Inflammatory macrophage treated with lipopolysaccharide for 1 hour (primary cell): ENCODE data around the gene TAAR1.
"Not testable (repeated sequence)": the region's sequence is repeated elsewhere in the genome, so short reads cannot be mapped to it uniquely, and the experiment has no call there.

Experiments used
- DNase-seq, 2 donors: peaks; one replicate each; pipeline ENCODE4 v3.0.0-alpha.2; 2020 to 2022

The TAAR1 gene

GRCh38 chr6:132659082-132659481 is at the start of gene TAAR1:
TSS of gene TAAR1 (minus strand) at chr6:132659182. CDS start at chr6:132646003, 13,179 bp downstream.
- no peak for DNase-seq

GRCh38 chr6:132708771-132709170 is 49.8 kb upstream of the TAAR1 start:
- no peak for DNase-seq

GRCh38 chr6:132708002-132708401 is 49.0 kb upstream of the TAAR1 start:
- DNase-seq = no peak

GRCh38 chr6:132706756-132707155 is 47.8 kb upstream of the TAAR1 start:
- DNase-seq = not testable (repeated sequence)

- no peak for DNase-seq
These were observed 45.0 kb upstream of the TAAR1 start for GRCh38 chr6:132703936-132704335.

GRCh38 chr6:132698608-132699007 is 39.6 kb upstream of the TAAR1 start:
- DNase-seq = no peak

GRCh38 chr6:132695773-132696172 is 36.8 kb upstream of the TAAR1 start:
- DNase-seq = no peak

GRCh38 chr6:132693478-132693877 is 34.5 kb upstream of the TAAR1 start:
- no peak for DNase-seq

GRCh38 chr6:132690678-132691077 is 31.7 kb upstream of the TAAR1 start:
- DNase-seq = no peak

GRCh38 chr6:132687306-132687705 is 28.3 kb upstream of the TAAR1 start:
- DNase-seq = peak; percentile 74 to 86

- DNase-seq = peak; percentile 55 to 83
These were observed 27.5 kb upstream of the TAAR1 start for GRCh38 chr6:132686531-132686930.

GRCh38 chr6:132685009-132685408 is 26.0 kb upstream of the TAAR1 start:
- DNase-seq = peak; percentile 68 to 69

- DNase-seq = peak; percentile 33 to 62
These were observed 25.3 kb upstream of the TAAR1 start for GRCh38 chr6:132684272-132684671.

- peak; percentile 54 to 85 for DNase-seq
These were observed 24.6 kb upstream of the TAAR1 start for GRCh38 chr6:132683543-132683942.

- not testable (repeated sequence) for DNase-seq
These were observed 20.1 kb upstream of the TAAR1 start for GRCh38 chr6:132679094-132679493.

- peak; percentile 82 to 85 for DNase-seq
These were observed 16.8 kb upstream of the TAAR1 start for GRCh38 chr6:132675749-132676148.

- no peak for DNase-seq
These were observed 16.0 kb upstream of the TAAR1 start for GRCh38 chr6:132675002-132675401.

- no peak for DNase-seq
These were observed 14.6 kb upstream of the TAAR1 start for GRCh38 chr6:132673376-132674094.

- DNase-seq = no peak
These were observed 12.3 kb upstream of the TAAR1 start for GRCh38 chr6:132671295-132671694.

GRCh38 chr6:132669690-132670291 is 10.8 kb upstream of the TAAR1 start:
- peak; percentile 65 to 76 for DNase-seq

GRCh38 chr6:132666118-132666517 is 7.1 kb upstream of the TAAR1 start:
- no peak for DNase-seq

GRCh38 chr6:132664309-132665034 is 5.5 kb upstream of the TAAR1 start:
- no peak for DNase-seq

- no peak for DNase-seq
These were observed 4.7 kb upstream of the TAAR1 start for GRCh38 chr6:132663661-132664060.

- DNase-seq = no peak
These were observed 2.9 kb upstream of the TAAR1 start for GRCh38 chr6:132661906-132662305.
